GM18526 (cell line): Measurements from ENCODE around the gene ZBTB7A.

Experiments
- POLR2A ChIP-seq: IDR thresholded peaks from 3 replicates; pipeline ENCODE4 v1.6.1; 2011; ENCODE audit not compliant: insufficient read length; ENCODE audit errors: extremely low read depth

ZBTB7A gene

GRCh38 chr19:4053423-4054324 is 13.0 kb downstream of the ZBTB7A start:
- TF ChIP-seq POLR2A, result no peak

GRCh38 chr19:4052993-4053422 is 13.7 kb downstream of the ZBTB7A start:
- TF ChIP-seq POLR2A, result no peak

- no peak for TF ChIP-seq POLR2A
Observed at GRCh38 chr19:4052114-4052992, 14.3 kb downstream of the ZBTB7A start.

GRCh38 chr19:4051175-4052101 is 15.3 kb downstream of the ZBTB7A start:
- TF ChIP-seq POLR2A, result no peak

GRCh38 chr19:4049432-4049831 is 17.3 kb downstream of the ZBTB7A start:
- no peak for TF ChIP-seq POLR2A

GRCh38 chr19:4046946-4047683 is 19.6 kb downstream of the ZBTB7A start:
- TF ChIP-seq POLR2A, result no peak

GRCh38 chr19:4046362-4046691 is 20.4 kb downstream of the ZBTB7A start:
- no peak for TF ChIP-seq POLR2A

- no peak for TF ChIP-seq POLR2A
Observed at GRCh38 chr19:4045597-4046361, 20.9 kb downstream of the ZBTB7A start.

GRCh38 chr19:4044990-4045465 is 21.7 kb downstream of the ZBTB7A start:
- TF ChIP-seq POLR2A, result no peak

GRCh38 chr19:4043966-4044715 is 22.6 kb downstream of the ZBTB7A start:
- no peak for TF ChIP-seq POLR2A

- no peak for TF ChIP-seq POLR2A
Observed at GRCh38 chr19:4043401-4043800, 23.3 kb downstream of the ZBTB7A start.

GRCh38 chr19:4042731-4043082 is 24.0 kb downstream of the ZBTB7A start:
- no peak for TF ChIP-seq POLR2A

- TF ChIP-seq POLR2A, result no peak
Observed at GRCh38 chr19:4042064-4042730, 24.5 kb downstream of the ZBTB7A start.
